ENCODE results near the gene ACVR2A. TPM values are rescaled to one million over a fixed set of nuclear protein-coding genes. Genes with fewer than 3 reads are reported as not detected.

The ACVR2A gene
- total RNA-seq, 1 donor from 2014 or later, result 11.1 TPM

DNA sequence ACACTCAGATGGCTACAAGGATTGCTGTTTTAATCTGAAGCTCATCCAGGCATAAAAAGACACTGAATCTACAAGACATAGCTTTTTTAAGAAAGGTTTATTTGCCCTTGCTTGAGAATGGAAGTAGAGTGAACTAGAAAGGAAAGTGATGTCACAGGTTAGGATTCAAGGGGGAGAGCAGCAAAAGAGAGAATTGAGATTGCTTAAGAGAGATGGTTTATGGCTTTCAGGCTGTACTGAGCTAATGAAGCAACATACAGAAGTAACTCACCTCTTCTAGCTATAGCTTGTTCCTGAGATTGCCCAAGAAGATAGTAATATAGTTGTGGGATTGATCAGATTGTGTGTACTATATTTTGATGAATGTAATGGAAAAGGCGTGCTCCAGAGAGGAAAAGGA, 26.1 kb upstream of the ACVR2A start:
- no peak overlapping the region for H3K4me3 ChIP-seq
- H3K9me3 ChIP-seq (replicated peaks), result peaks cover 10% of the 10 kb centered on the region
- no peaks in the 10 kb centered on the region for H3K4me1 ChIP-seq
- no peaks in the 10 kb centered on the region for H3K36me3 ChIP-seq
- no peak overlapping the region for H3K27ac ChIP-seq (replicated peaks)
- intact Hi-C loops (cut with micrococcal nuclease), result no loop called here
- no peaks in the 10 kb centered on the region for H3K27me3 ChIP-seq (ENCODE audit: low read depth)
- TF ChIP-seq, protein P1, sequence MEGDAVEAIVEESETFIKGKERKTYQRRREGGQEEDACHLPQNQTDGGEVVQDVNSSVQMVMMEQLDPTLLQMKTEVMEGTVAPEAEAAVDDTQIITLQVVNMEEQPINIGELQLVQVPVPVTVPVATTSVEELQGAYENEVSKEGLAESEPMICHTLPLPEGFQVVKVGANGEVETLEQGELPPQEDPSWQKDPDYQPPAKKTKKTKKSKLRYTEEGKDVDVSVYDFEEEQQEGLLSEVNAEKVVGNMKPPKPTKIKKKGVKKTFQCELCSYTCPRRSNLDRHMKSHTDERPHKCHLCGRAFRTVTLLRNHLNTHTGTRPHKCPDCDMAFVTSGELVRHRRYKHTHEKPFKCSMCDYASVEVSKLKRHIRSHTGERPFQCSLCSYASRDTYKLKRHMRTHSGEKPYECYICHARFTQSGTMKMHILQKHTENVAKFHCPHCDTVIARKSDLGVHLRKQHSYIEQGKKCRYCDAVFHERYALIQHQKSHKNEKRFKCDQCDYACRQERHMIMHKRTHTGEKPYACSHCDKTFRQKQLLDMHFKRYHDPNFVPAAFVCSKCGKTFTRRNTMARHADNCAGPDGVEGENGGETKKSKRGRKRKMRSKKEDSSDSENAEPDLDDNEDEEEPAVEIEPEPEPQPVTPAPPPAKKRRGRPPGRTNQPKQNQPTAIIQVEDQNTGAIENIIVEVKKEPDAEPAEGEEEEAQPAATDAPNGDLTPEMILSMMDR (IDR thresholded peaks at IDR 0.05; ENCODE audit: borderline replicate concordance), result no peak
- DNase-seq, result no peak

DNA sequence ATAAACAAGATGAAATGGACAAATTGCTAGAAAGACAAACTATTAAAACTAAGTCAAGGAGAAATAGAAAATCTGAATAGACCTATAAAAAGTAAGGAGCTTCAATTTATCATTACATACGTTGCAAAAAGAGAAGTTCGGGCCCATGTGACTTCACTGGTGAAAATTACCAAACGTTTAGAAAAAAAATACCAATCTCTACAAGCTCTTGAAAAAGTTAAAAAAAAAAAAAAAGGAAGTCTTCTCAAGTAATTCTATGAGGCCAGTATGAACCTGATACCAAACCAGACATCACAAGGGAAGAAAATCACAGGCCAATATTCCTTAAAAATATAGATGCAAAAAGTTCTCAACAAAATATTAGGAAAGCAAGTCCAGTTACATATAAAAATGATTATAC, 20.2 kb upstream of the ACVR2A start:
- no peak overlapping the region for H3K27ac ChIP-seq (replicated peaks)
- no peaks in the 10 kb centered on the region for H3K4me1 ChIP-seq
- peaks cover 15% of the 10 kb centered on the region for H3K9me3 ChIP-seq (replicated peaks)
- TF ChIP-seq, protein P1 (IDR thresholded peaks at IDR 0.05; ENCODE audit: borderline replicate concordance), result no peak
- no peaks in the 10 kb centered on the region for H3K36me3 ChIP-seq
- H3K27me3 ChIP-seq (ENCODE audit: low read depth), result no peaks in the 10 kb centered on the region
- H3K4me3 ChIP-seq, result no peak overlapping the region
- intact Hi-C loops (cut with micrococcal nuclease), result no loop called here
- DNase-seq, result no peak

DNA sequence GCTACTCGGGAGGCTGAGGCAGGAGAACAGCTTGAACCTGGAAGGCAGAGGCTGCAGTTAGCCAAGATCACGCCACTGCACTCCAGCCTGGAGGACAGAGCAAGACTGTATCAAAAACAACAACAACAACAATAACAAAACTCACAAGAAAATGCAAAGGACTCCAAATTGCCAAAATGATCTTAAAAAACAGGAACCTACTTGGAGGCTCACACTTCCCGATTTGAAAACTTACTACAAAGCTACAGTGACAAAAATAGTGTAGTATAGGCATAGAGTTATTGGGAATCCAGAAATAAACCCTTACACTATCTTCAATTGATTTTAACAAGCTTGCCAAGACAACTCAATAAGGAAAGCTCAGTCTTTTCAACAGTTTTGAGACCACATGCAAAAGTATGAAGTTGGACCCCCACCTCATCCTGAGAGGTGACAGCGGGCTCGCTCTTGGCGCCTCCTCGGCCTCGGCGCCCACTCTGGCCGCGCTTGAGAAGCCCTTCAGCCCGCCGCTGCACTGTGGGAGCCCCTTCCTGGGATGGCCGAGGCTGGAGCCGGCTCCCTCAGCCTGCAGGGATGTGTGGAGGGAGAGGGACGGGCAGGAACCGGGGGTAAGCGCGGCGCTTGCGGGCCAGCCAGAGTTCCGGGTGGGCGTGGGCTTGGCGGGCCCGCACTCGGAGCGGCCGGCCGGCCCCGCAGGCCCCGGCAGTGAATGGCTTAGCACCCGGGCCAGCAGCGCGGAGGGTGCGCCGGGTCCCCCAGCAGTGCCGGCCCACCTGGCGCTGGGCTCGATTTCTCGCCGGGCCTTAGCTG, 18.3 kb upstream of the ACVR2A start:
- no peaks in the 10 kb centered on the region for H3K27me3 ChIP-seq (ENCODE audit: low read depth)
- H3K36me3 ChIP-seq, result no peaks in the 10 kb centered on the region
- no peak overlapping the region for H3K4me3 ChIP-seq
- H3K27ac ChIP-seq (replicated peaks), result no peak overlapping the region
- H3K4me1 ChIP-seq, result no peaks in the 10 kb centered on the region
- peaks cover 34% of the 10 kb centered on the region for H3K9me3 ChIP-seq (replicated peaks)
- DNase-seq, result no peak
- TF ChIP-seq, protein P1 (IDR thresholded peaks at IDR 0.05; ENCODE audit: borderline replicate concordance), result no peak
- intact Hi-C loops (cut with micrococcal nuclease), result no loop called here

DNA sequence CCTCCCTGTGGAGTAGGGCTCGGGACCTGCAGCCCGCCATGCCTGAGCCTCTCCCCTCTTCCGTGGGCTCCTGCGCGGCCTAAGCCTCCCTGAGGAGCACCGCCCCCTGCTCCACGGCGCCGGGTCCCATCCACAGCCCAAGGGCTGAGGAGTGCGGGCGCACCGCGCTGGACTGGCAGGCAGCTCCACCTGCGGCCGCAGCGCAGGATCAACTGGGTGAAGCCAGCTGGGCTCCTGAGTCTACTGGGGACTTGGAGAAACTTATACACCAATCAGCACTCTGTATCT, 17.8 kb upstream of the ACVR2A start:
- H3K4me3 ChIP-seq, result no peak overlapping the region
- TF ChIP-seq, protein P1 (IDR thresholded peaks at IDR 0.05; ENCODE audit: borderline replicate concordance), result no peak
- no peak for DNase-seq
- no peak overlapping the region for H3K27ac ChIP-seq (replicated peaks)
- peaks cover 35% of the 10 kb centered on the region for H3K9me3 ChIP-seq (replicated peaks)
- no peaks in the 10 kb centered on the region for H3K36me3 ChIP-seq
- no peaks in the 10 kb centered on the region for H3K27me3 ChIP-seq (ENCODE audit: low read depth)
- no peaks in the 10 kb centered on the region for H3K4me1 ChIP-seq
- intact Hi-C loops (cut with micrococcal nuclease), result no loop called here

DNA sequence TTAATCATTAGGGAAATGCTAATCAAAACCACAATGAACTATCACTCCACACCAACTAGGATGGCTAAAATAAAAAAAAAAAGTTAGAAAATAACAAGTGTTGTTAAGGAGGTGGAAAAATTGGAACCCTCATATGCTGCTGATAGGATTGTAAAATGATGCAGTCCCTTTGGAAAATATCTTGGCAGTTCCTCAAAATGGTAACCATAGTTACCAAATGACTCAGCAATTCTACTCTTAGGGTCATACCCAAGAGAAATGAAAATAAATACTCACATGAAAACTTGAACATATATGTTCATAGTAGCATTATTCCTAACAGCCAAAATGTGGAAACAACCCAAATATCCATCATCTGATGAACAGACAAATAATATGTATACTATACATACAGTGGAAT, 15.7 kb upstream of the ACVR2A start:
- Histone ChIP-seq H3K4me3 (no peak overlapping the region), H3K27me3 (ENCODE audit: low read depth) (no peaks in the 10 kb centered on the region), H3K36me3 (no peaks in the 10 kb centered on the region), H3K9me3 (replicated peaks) (peaks cover 22% of the 10 kb centered on the region), H3K27ac (replicated peaks) (no peak overlapping the region), H3K4me1 (no peaks in the 10 kb centered on the region)
- TF ChIP-seq, protein P1 (IDR thresholded peaks at IDR 0.05; ENCODE audit: borderline replicate concordance), result no peak
- intact Hi-C loops (cut with micrococcal nuclease), result no loop called here
- no peak for DNase-seq

All from left ventricle myocardium inferior (tissue), 1 donor.